A549 (cell line): ENCODE measurements around the gene UXS1. TPM values are rescaled to one million over a fixed set of nuclear protein-coding genes. Genes with fewer than 3 reads are reported as not detected.
"Not testable (repeated sequence)": the region's sequence is repeated elsewhere in the genome, so short reads cannot be mapped to it uniquely, and the experiment has no call there.

Experiments used
- ATAC-seq, 2 experiments: fragments of 200-7000 bp in 1 of 2; fragments of >200 bp in 1 of 2; cut with Nextera tagmentation in 1 of 2; cut with Tn5 transposase in 1 of 2; 3 replicates each; pipeline versions ENCODE4 v1.8.0 to v1.9.1; 2018 to 2020; ENCODE audit warnings: mild to moderate bottlenecking in 1 of 2, moderate library complexity in 1 of 2
- CTCF ChIA-PET: fragments of 300-600 bp; sonication (Branson Sonifier 250); formaldehyde crosslinking; extraction: SDS; loops from one replicate; lab custom pipeline; 2021; ENCODE audit warnings: antibody characterized with exemption, inconsistent platforms; lab: Yijun Ruan, JAX
- POLR2A ChIA-PET: fragments of 350-600 bp; formaldehyde crosslinking; extraction: SDS; loops from one replicate; lab custom pipeline; 2021; ENCODE audit warnings: antibody characterized with exemption, inconsistent platforms; lab: Yijun Ruan, JAX
- DNase-seq, 2 experiments: peaks; one replicate each; pipeline versions ENCODE4 v3.0.0 to v3.0.0-alpha.2; 2011 to 2016; ENCODE audit warnings: low read depth in 1 of 2, low spot score in 1 of 2
- FAIRE-seq: peaks from 2 replicates; lab custom pipeline; 2011; peaks lifted over from hg19 to GRCh38; lab: Jason Lieb, UNC
- H3K27ac ChIP-seq, 2 experiments: fragments of >200 bp; sonication (Bioruptor Twin); formaldehyde crosslinking; 3 replicates each; pipeline ENCODE4 v1.5.1; 2016 to 2017
- H3K4me1 ChIP-seq: fragments of >200 bp; sonication (Bioruptor Twin); formaldehyde crosslinking; 3 replicates; pipeline ENCODE4 v1.6.1; 2016
- H3K4me2 ChIP-seq: fragments of >200 bp; sonication (Bioruptor Twin); formaldehyde crosslinking; 3 replicates; pipeline ENCODE4 v1.6.1; 2016
- H3K4me3 ChIP-seq: fragments of >200 bp; sonication (Bioruptor Twin); formaldehyde crosslinking; 3 replicates; pipeline ENCODE4 v1.5.1; 2016
- H3K9me3 ChIP-seq: fragments of >200 bp; sonication (Bioruptor Twin); formaldehyde crosslinking; 3 replicates; pipeline ENCODE4 v1.6.1; 2016
- CBX2 ChIP-seq: fragments of 200-600 bp; sonication (generic); IDR thresholded peaks from 2 replicates; pipeline ENCODE4 v1.6.1; 2016; ENCODE audit warnings: low read depth, mild to moderate bottlenecking, borderline replicate concordance
- CHD2 ChIP-seq: fragments of 150-350 bp; IDR thresholded peaks from 2 replicates; pipeline ENCODE4 v1.6.1; 2014; ENCODE audit warnings: low read length; ENCODE audit not compliant: partially characterized antibody
- CHD4 ChIP-seq: fragments of 200-600 bp; sonication (generic); IDR thresholded peaks from 2 replicates; pipeline ENCODE4 v1.6.1; 2016; ENCODE audit warnings: antibody characterized with exemption, mild to moderate bottlenecking, borderline replicate concordance
- EHMT2 ChIP-seq: fragments of 200-600 bp; sonication (generic); IDR thresholded peaks from 2 replicates; pipeline ENCODE4 v1.6.1; 2016; ENCODE audit warnings: antibody characterized with exemption, low read depth, mild to moderate bottlenecking, moderate library complexity
- ESRRA ChIP-seq: fragments of 150-350 bp; IDR thresholded peaks from 2 replicates; pipeline ENCODE4 v1.6.1; 2014; ENCODE audit warnings: mild to moderate bottlenecking, low read length, borderline replicate concordance
- HES2 ChIP-seq: fragments of >200 bp; sonication (Bioruptor Twin); formaldehyde crosslinking; IDR thresholded peaks from 2 replicates; pipeline ENCODE4 v1.6.1; 2016
- HOXA7 ChIP-seq: fragments of 250-450 bp; sonication (Bioruptor Pico); IDR thresholded peaks from 2 replicates; pipeline ENCODE4 v1.5.0; 2020; ENCODE audit warnings: mild to moderate bottlenecking, moderate library complexity
- HOXB5 ChIP-seq: fragments of 250-450 bp; sonication (Bioruptor Pico); IDR thresholded peaks from 2 replicates; pipeline ENCODE4 v1.5.0; 2020; ENCODE audit warnings: mild to moderate bottlenecking, moderate library complexity
- MAZ ChIP-seq: fragments of 150-350 bp; IDR thresholded peaks from 2 replicates; pipeline ENCODE4 v1.6.1; 2014; ENCODE audit warnings: antibody characterized with exemption, low read depth, low read length, borderline replicate concordance
- MYC ChIP-seq: IDR thresholded peaks from 2 replicates; pipeline ENCODE4 v1.6.1; 2012; ENCODE audit warnings: mild to moderate bottlenecking, inconsistent platforms, low read length, improper control_type of control experiment, borderline replicate concordance
- NR3C1 ChIP-seq: fragments of >200 bp; sonication (Bioruptor Twin); formaldehyde crosslinking; IDR thresholded peaks from 3 replicates; pipeline ENCODE4 v1.6.1; 2017
- POLR2AphosphoS2 ChIP-seq: conservative IDR thresholded peaks from 2 replicates; pipeline ENCODE4 v1.6.1; 2012; ENCODE audit warnings: low read length, improper control_type of control experiment, inconsistent platforms
- RARB ChIP-seq: fragments of 250-450 bp; sonication (Bioruptor Pico); IDR thresholded peaks from 2 replicates; pipeline ENCODE4 v1.8.0; 2021; ENCODE audit warnings: mild to moderate bottlenecking, moderate library complexity
- TFCP2L1 ChIP-seq: fragments of 250-450 bp; sonication (Bioruptor Pico); IDR thresholded peaks from 2 replicates; pipeline ENCODE4 v1.5.0; 2021; ENCODE audit warnings: mild to moderate bottlenecking
- ZFP36 ChIP-seq: fragments of 450-650 bp; IDR thresholded peaks from 2 replicates; pipeline ENCODE4 v1.6.1; 2014; ENCODE audit warnings: borderline replicate concordance; ENCODE audit not compliant: partially characterized antibody
- WGBS: methylation state at CpG from one replicate; pipeline ENCODE4 v1.1.6; 2017; ENCODE audit errors: missing lambda C conversion rate; 5-methylcytosine and 5-hydroxymethylcytosine counted together
- polyA plus RNA-seq, 4 experiments: library from polyadenylated mRNA; depleted of rRNA in 3 of 4; stranded (reverse); fragments of >200 nt; fragmentation: RNase III in 1 of 4; extraction: RNeasy Plus Mini Kit Qiagen cat#74134 plus additional on column Dnase treatment in 1 of 4; gene quantifications; 2 replicates in 3 of 4; 3 replicates in 1 of 4; pipeline ENCODE4 v1.2.3, GENCODE V29; 2011 to 2017
- TF ChIP-seq, protein P1 (sequence below): fragments of 250-450 bp; sonication (Bioruptor Pico); IDR thresholded peaks from 2 replicates; pipeline ENCODE4 v1.5.0; 2020; ENCODE audit warnings: low read depth, mild to moderate bottlenecking, moderate library complexity
- TF ChIP-seq, protein P2 (sequence below): fragments of 150-350 bp; IDR thresholded peaks from 2 replicates; pipeline ENCODE4 v1.6.1; 2014; ENCODE audit warnings: low read depth, mild to moderate bottlenecking, low read length
- TF ChIP-seq, protein P3 (sequence below): fragments of >200 bp; sonication (Bioruptor Twin); formaldehyde crosslinking; IDR thresholded peaks from 3 replicates; pipeline ENCODE4 v1.6.1; 2016

Gene UXS1
- polyA plus RNA-seq, 2 of the 4 experiments (the other 2 are of a cell fraction): 50.5 to 53.2 TPM

GRCh38 chr2:106138543-106139237 lies 55.4 kb downstream of the UXS1 start:
- no peak for TF ChIP-seq RARB (CRISPR knock-in tag)
- no peak for TF ChIP-seq TFCP2L1 (CRISPR knock-in tag)
- no peak for TF ChIP-seq EHMT2
- TF ChIP-seq HOXB5: no peak
- no peak for TF ChIP-seq CHD4
- TF ChIP-seq, protein P1, sequence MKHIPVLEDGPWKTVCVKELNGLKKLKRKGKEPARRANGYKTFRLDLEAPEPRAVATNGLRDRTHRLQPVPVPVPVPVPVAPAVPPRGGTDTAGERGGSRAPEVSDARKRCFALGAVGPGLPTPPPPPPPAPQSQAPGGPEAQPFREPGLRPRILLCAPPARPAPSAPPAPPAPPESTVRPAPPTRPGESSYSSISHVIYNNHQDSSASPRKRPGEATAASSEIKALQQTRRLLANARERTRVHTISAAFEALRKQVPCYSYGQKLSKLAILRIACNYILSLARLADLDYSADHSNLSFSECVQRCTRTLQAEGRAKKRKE: no peak
- TF ChIP-seq, protein P2, sequence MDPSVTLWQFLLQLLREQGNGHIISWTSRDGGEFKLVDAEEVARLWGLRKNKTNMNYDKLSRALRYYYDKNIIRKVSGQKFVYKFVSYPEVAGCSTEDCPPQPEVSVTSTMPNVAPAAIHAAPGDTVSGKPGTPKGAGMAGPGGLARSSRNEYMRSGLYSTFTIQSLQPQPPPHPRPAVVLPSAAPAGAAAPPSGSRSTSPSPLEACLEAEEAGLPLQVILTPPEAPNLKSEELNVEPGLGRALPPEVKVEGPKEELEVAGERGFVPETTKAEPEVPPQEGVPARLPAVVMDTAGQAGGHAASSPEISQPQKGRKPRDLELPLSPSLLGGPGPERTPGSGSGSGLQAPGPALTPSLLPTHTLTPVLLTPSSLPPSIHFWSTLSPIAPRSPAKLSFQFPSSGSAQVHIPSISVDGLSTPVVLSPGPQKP: no peak
- no peak for TF ChIP-seq ESRRA
- no peak for TF ChIP-seq ZFP36
- no peak for TF ChIP-seq CHD2
- no peak for TF ChIP-seq MAZ
- TF ChIP-seq CBX2: no peak
- TF ChIP-seq HOXA7 (CRISPR knock-in tag): no peak
- TF ChIP-seq POLR2AphosphoS2: no peak
- TF ChIP-seq, protein P3, sequence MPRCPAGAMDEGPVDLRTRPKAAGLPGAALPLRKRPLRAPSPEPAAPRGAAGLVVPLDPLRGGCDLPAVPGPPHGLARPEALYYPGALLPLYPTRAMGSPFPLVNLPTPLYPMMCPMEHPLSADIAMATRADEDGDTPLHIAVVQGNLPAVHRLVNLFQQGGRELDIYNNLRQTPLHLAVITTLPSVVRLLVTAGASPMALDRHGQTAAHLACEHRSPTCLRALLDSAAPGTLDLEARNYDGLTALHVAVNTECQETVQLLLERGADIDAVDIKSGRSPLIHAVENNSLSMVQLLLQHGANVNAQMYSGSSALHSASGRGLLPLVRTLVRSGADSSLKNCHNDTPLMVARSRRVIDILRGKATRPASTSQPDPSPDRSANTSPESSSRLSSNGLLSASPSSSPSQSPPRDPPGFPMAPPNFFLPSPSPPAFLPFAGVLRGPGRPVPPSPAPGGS: no peak
- ChIA-PET POLR2A (no interaction called here), CTCF (interaction anchor here (1.4 kb wide), 1 partner anchor 9 kb away, joined by 3 read pairs; no protein-coding TSS in a partner anchor)
- Histone ChIP-seq H3K9me3 (no peaks in the 10 kb centered on the region), H3K27ac (no peak overlapping the region), H3K4me3 (no peak overlapping the region), H3K4me1 (no peaks in the 10 kb centered on the region), H3K4me2 (no peak overlapping the region)
- FAIRE-seq (no peak), ATAC-seq (no peak), DNase-seq (no peak)
- 90% methylated on average over 11 of the region's 11 CpGs for WGBS

DNA sequence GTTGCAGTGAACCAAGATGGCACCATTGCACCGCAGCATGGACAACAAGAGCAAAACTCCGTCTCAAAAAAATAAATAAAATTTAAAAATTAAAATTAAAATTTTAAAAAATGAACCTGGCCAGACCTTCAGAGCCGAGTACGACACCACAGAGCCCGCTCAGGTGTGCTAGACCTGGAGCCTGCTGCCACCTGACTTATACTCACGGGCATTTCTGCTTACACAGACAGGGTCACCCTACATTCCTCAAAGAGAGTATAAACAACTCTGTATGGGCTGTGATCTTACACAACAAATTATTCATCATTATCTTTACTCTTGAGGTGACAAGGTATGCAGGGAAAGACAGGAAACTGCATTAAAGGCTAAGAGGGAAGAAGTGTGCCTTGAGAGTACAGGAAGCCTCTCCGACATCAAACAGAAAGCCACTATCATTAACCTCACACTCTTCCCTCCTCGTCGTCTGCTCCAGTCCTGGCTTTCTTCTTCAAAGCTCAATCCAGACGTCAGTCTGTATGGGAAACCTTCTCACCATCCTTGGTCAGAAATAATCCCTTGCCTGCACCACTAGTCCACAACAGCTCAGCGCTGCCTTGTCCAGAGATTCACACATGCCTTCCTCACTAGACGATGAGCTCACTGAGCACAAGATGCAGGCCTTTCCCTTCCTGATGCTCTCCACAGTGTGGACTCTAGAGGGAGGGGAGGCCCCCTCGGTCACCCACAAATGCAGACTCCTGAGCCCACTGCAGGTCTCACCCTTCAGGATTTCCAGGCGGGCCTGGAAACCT lies 56.2 kb downstream of the UXS1 start:
- Histone ChIP-seq H3K4me3 (no peak overlapping the region), H3K27ac (no peak overlapping the region), H3K4me1 (no peaks in the 10 kb centered on the region), H3K9me3 (no peaks in the 10 kb centered on the region), H3K4me2 (no peak overlapping the region)
- no peak for ATAC-seq
- DNase-seq: no peak
- CTCF ChIA-PET: no interaction called here
- no peak for FAIRE-seq
- 92% methylated on average over 13 of the region's 14 CpGs for WGBS
- TF ChIP-seq CHD2 (no peak), NR3C1 (no peak), HES2 (no peak), MYC (no peak)
- POLR2A ChIA-PET: no interaction called here

- CTCF ChIA-PET, H3K9me3 ChIP-seq, DNase-seq, POLR2A ChIA-PET, FAIRE-seq, H3K4me2 ChIP-seq: not testable (repeated sequence)
- peak overlapping the region; percentile 84 to 92; a peak in 3 of 6 replicates for H3K27ac ChIP-seq
- H3K4me1 ChIP-seq: peaks cover 23% of the 10 kb centered on the region
- ATAC-seq: peak in 1 of 2 experiments; percentile 75; a peak in 3 of 6 replicates
- H3K4me3 ChIP-seq: peak overlapping the region; percentile 43; the same call in 2 of the 3 replicates
- no CpG with 5 or more reads among the region's 14 CpGs for WGBS
Observed at GRCh38 chr2:106131192-106131591, 62.9 kb downstream of the UXS1 start.
